IMR-90 (cell line): ENCODE measurements around the gene CDC42EP2. TPM values are rescaled to one million over a fixed set of nuclear protein-coding genes. Genes with fewer than 3 reads are reported as not detected.

Source experiments
- ATAC-seq: fragments of 200-7000 bp; cut with Tn5 transposase; 2 replicates; pipeline ENCODE4 v1.9.1; 2020; ENCODE audit warnings: low read depth, mild to moderate bottlenecking, moderate library complexity
- BruUV-seq: library from RNA; stranded (reverse); fragments of 400-500 nt; replicated peaks from 2 replicates; lab custom pipeline; 2021; lab: Mats Ljungman, UMichigan
- CTCF ChIA-PET: fragments of 300-600 bp; formaldehyde crosslinking; extraction: SDS; loops from one replicate; lab custom pipeline; 2021; ENCODE audit warnings: antibody characterized with exemption; lab: Yijun Ruan, JAX
- POLR2A ChIA-PET: fragments of 300-600 bp; sonication (Branson Sonifier 250); formaldehyde crosslinking; loops from one replicate; lab custom pipeline; 2022; ENCODE audit warnings: antibody characterized with exemption; ENCODE audit not compliant: unreplicated experiment; lab: Charles Lee
- DNase-seq: peaks from one replicate; pipeline ENCODE4 v3.0.0; 2013
- H2AFZ ChIP-seq: replicated peaks from 2 replicates; pipeline ENCODE3; 2013; ENCODE audit warnings: low read length, mild to moderate bottlenecking; ENCODE audit not compliant: poor library complexity
- H2AK5ac ChIP-seq: 2 replicates; pipeline ENCODE4 v1.6.1; 2013; ENCODE audit warnings: low read depth, low read length, inconsistent platforms
- H2AK9ac ChIP-seq: replicated peaks from 2 replicates; pipeline ENCODE3; 2013; ENCODE audit warnings: mild to moderate bottlenecking, low read depth, low read length, moderate library complexity; ENCODE audit not compliant: poor library complexity
- H2BK120ac ChIP-seq: 2 replicates; pipeline ENCODE4 v1.6.1; 2013; ENCODE audit warnings: low read depth, low read length, inconsistent platforms
- H2BK15ac ChIP-seq: 3 replicates; pipeline ENCODE4 v1.6.1; 2013; ENCODE audit warnings: low read depth, low read length, inconsistent platforms
- H2BK20ac ChIP-seq: 2 replicates; pipeline ENCODE4 v1.6.1; 2013; ENCODE audit warnings: low read depth, mild to moderate bottlenecking, inconsistent platforms, low read length, moderate library complexity
- H2BK5ac ChIP-seq: 2 replicates; pipeline ENCODE4 v1.6.1; 2013; ENCODE audit warnings: mild to moderate bottlenecking, low read depth, low read length, inconsistent platforms; ENCODE audit not compliant: poor library complexity, severe bottlenecking
- H3K14ac ChIP-seq: replicated peaks from 2 replicates; pipeline ENCODE4 v1.6.1; 2013; ENCODE audit warnings: low read depth, low read length, inconsistent platforms
- H3K18ac ChIP-seq: 2 replicates; pipeline ENCODE4 v1.6.1; 2013; ENCODE audit warnings: low read depth, low read length, control low read depth
- H3K23ac ChIP-seq: 2 replicates; pipeline ENCODE4 v1.6.1; 2013; ENCODE audit warnings: low read depth, low read length, inconsistent platforms
- H3K27ac ChIP-seq: 2 replicates; pipeline ENCODE4 v1.5.1; 2013; ENCODE audit warnings: mild to moderate bottlenecking, control low read depth, low read length; ENCODE audit not compliant: insufficient read depth
- H3K27me3 ChIP-seq: 2 replicates; pipeline ENCODE4 v1.6.1; 2013; ENCODE audit warnings: low read length; ENCODE audit not compliant: control insufficient read depth, insufficient read depth
- H3K36me3 ChIP-seq: 2 replicates; pipeline ENCODE4 v1.6.1; 2013; ENCODE audit warnings: low read length, mixed read lengths; ENCODE audit not compliant: control insufficient read depth, insufficient read depth
- H3K4ac ChIP-seq: 2 replicates; pipeline ENCODE4 v1.6.1; 2013; ENCODE audit warnings: low read depth, low read length, inconsistent platforms
- H3K4me1 ChIP-seq: 2 replicates; pipeline ENCODE4 v1.6.1; 2013; ENCODE audit warnings: low read length, mixed read lengths; ENCODE audit not compliant: control insufficient read depth, insufficient read depth
- H3K4me2 ChIP-seq: 2 replicates; pipeline ENCODE4 v1.6.1; 2013; ENCODE audit warnings: low read depth, mild to moderate bottlenecking, control low read depth, low read length, moderate library complexity
- H3K4me3 ChIP-seq: 2 replicates; pipeline ENCODE4 v1.5.1; 2013; ENCODE audit warnings: low read depth, mild to moderate bottlenecking, control low read depth, low read length, moderate library complexity; ENCODE audit not compliant: insufficient read depth
- H3K56ac ChIP-seq: 2 replicates; pipeline ENCODE4 v1.6.1; 2013; ENCODE audit warnings: low read length, inconsistent platforms; ENCODE audit not compliant: insufficient read depth; ENCODE audit errors: extremely low read depth
- H3K79me1 ChIP-seq, 2 experiments: 2 replicates each; pipeline ENCODE4 v1.6.1; 2013; ENCODE audit warnings: low read length in 2 of 2, inconsistent platforms in 1 of 2, low read depth in 1 of 2
- H3K9ac ChIP-seq: 2 replicates; pipeline ENCODE4 v1.6.1; 2013; ENCODE audit warnings: low read depth, low read length, control low read depth
- H3K9me1 ChIP-seq: 2 replicates; pipeline ENCODE4 v1.6.1; 2013; ENCODE audit warnings: low read length, inconsistent platforms; ENCODE audit not compliant: insufficient read depth
- H3K9me3 ChIP-seq: 2 replicates; pipeline ENCODE4 v1.6.1; 2013; ENCODE audit warnings: low read length; ENCODE audit not compliant: control insufficient read depth, insufficient read depth
- H4K20me1 ChIP-seq: 2 replicates; pipeline ENCODE4 v1.6.1; 2013; ENCODE audit warnings: low read length, inconsistent platforms; ENCODE audit not compliant: insufficient read depth
- H4K5ac ChIP-seq: 2 replicates; pipeline ENCODE4 v1.6.1; 2013; ENCODE audit warnings: mild to moderate bottlenecking, low read depth, low read length, control low read depth
- H4K8ac ChIP-seq, 2 experiments: 2 replicates each; pipeline ENCODE4 v1.6.1; 2013; ENCODE audit warnings: low read depth in 2 of 2, low read length in 2 of 2, control low read depth in 1 of 2, inconsistent platforms in 1 of 2
- H4K91ac ChIP-seq: 2 replicates; pipeline ENCODE4 v1.6.1; 2013; ENCODE audit warnings: low read depth, low read length, inconsistent platforms; ENCODE audit not compliant: insufficient read depth
- BHLHE40 ChIP-seq: fragments of 150-350 bp; IDR thresholded peaks from 2 replicates; pipeline ENCODE4 v1.6.1; 2016; ENCODE audit warnings: mild to moderate bottlenecking, low read depth, low read length
- CEBPB ChIP-seq: IDR thresholded peaks from 2 replicates; pipeline ENCODE4 v1.6.1; 2012; ENCODE audit warnings: low read depth, low read length, improper control_type of control experiment
- CHD1 ChIP-seq: IDR thresholded peaks from 2 replicates; pipeline ENCODE4 v1.6.1; 2012; ENCODE audit warnings: low read depth, low read length, improper control_type of control experiment
- FOS ChIP-seq: fragments of 150-350 bp; IDR thresholded peaks from 2 replicates; pipeline ENCODE4 v1.6.1; 2016; ENCODE audit warnings: low read depth, low read length
- MAFK ChIP-seq: IDR thresholded peaks from 2 replicates; pipeline ENCODE4 v1.6.1; 2012; ENCODE audit warnings: low read depth, low read length, improper control_type of control experiment
- MAZ ChIP-seq: IDR thresholded peaks from 2 replicates; pipeline ENCODE4 v1.6.1; 2012; ENCODE audit warnings: low read depth, mild to moderate bottlenecking, low read length, improper control_type of control experiment, moderate library complexity, borderline replicate concordance
- MXI1 ChIP-seq: IDR thresholded peaks from 2 replicates; pipeline ENCODE4 v1.6.1; 2012; ENCODE audit warnings: low read depth, mild to moderate bottlenecking, low read length, moderate library complexity, borderline replicate concordance
- NFE2L2 ChIP-seq: fragments of 150-350 bp; IDR thresholded peaks from 2 replicates; pipeline ENCODE4 v1.6.1; 2016; ENCODE audit warnings: low read depth, mild to moderate bottlenecking, low read length
- POLR2A ChIP-seq: IDR thresholded peaks from 2 replicates; pipeline ENCODE4 v1.6.1; 2012; ENCODE audit warnings: mild to moderate bottlenecking, low read depth, low read length
- RAD21 ChIP-seq: IDR thresholded peaks from 2 replicates; pipeline ENCODE4 v1.6.1; 2012; ENCODE audit warnings: low read length, improper control_type of control experiment
- RCOR1 ChIP-seq: IDR thresholded peaks from 2 replicates; pipeline ENCODE4 v1.6.1; 2012; ENCODE audit warnings: mild to moderate bottlenecking, low read length, improper control_type of control experiment; ENCODE audit not compliant: insufficient replicate concordance
- RFX5 ChIP-seq: IDR thresholded peaks from 2 replicates; pipeline ENCODE4 v1.8.0; 2012; ENCODE audit warnings: low read depth, mild to moderate bottlenecking, low read length, moderate library complexity
- SMC3 ChIP-seq: fragments of 150-350 bp; IDR thresholded peaks from 2 replicates; pipeline ENCODE4 v1.6.1; 2016; ENCODE audit warnings: low read depth, mild to moderate bottlenecking, antibody characterized with exemption, low read length, moderate library complexity
- WGBS, 2 experiments: methylation state at CpG; one replicate each; pipeline versions ENCODE4 v1.1.5 to v1.1.7; 2013; ENCODE audit warnings: missing lambda C conversion rate in 2 of 2; ENCODE audit not compliant: insufficient read length in 1 of 2; ENCODE audit errors: extremely low coverage in 2 of 2; 5-methylcytosine and 5-hydroxymethylcytosine counted together
- dilution Hi-C: fragments of 300-500 bp; cut with HindIII; formaldehyde crosslinking; loops from one replicate; pipeline ENCODE4 v1.14.3; 2018; ENCODE audit warnings: low sequenced_read_pairs; ENCODE audit not compliant: unreplicated experiment
- in situ Hi-C: fragments of 300-500 bp; cut with MboI; formaldehyde crosslinking; loops from 3 replicates; pipeline ENCODE4 v1.14.3; 2019; ENCODE audit warnings: low sequenced_read_pairs, inconsistent platforms, mixed read lengths
- intact Hi-C: fragments of 100-400 bp; cut with micrococcal nuclease; formaldehyde crosslinking; loops from 2 replicates; pipeline ENCODE4 v1.10.0; 2022
- polyA plus RNA-seq, 3 experiments: library from polyadenylated mRNA; depleted of rRNA; stranded (reverse); fragments of >200 nt; gene quantifications; 2 replicates each; pipeline ENCODE4 v1.2.3, GENCODE V29; 2012; ENCODE audit warnings: low replicate concordance in 1 of 3
- total RNA-seq: library from RNA; depleted of rRNA; stranded (reverse); fragments of >200 nt; gene quantifications from 2 replicates; pipeline ENCODE4 v1.2.3, GENCODE V29; 2012
- TF ChIP-seq, protein P1 (sequence below): fragments of 150-350 bp; IDR thresholded peaks from 2 replicates; pipeline ENCODE4 v1.6.1; 2017; ENCODE audit warnings: mild to moderate bottlenecking, antibody characterized with exemption, low read length, low read depth
- TF ChIP-seq, protein P2 (sequence below): conservative IDR thresholded peaks from 2 replicates; pipeline ENCODE4 v1.5.1; 2012; ENCODE audit warnings: mild to moderate bottlenecking, low read depth, low read length, improper control_type of control experiment
- TF ChIP-seq, protein P3 (sequence below): fragments of 150-350 bp; IDR thresholded peaks from 2 replicates; pipeline ENCODE4 v1.6.1; 2016; ENCODE audit warnings: low read depth, mild to moderate bottlenecking, low read length, moderate library complexity, borderline replicate concordance

CDC42EP2 gene
- total and polyA plus RNA-seq, 2 of the 4 experiments (the other 2 are of a cell fraction): 5.2 to 27.5 TPM

DNA sequence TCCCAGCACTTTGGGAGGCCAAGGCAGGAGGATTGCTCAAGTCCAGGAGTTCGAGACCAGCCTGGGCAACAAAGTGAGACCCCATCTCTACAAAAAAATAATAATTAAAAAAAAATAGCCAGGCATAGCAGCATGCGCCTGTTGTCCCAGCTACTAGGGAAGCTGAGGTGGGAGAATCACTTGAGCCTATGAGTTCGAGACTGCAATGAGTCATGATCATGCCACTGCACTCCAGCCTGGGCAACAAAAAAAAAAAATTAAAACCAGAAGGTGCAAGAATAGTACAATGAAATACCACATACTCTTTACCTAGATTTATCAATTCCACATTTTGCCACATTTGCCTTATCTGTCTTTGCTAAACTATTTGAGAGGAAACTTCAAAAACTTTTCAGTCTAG lies 27.2 kb downstream of the CDC42EP2 start:
- Histone ChIP-seq H2AK9ac (no peak overlapping the region), H3K36me3 (peaks cover 67% of the 10 kb centered on the region), H3K27ac (no peak overlapping the region), H3K9me1 (peaks cover 10% of the 10 kb centered on the region), H3K9me3 (no peaks in the 10 kb centered on the region), H3K23ac (no peak overlapping the region), H3K9ac (no peak overlapping the region), H2BK120ac (no peak overlapping the region), H3K4me1 (no peaks in the 10 kb centered on the region), H4K8ac (no peak overlapping the region), H2AFZ (no peak overlapping the region), H4K5ac (no peak overlapping the region), H3K14ac (no peak overlapping the region), H2BK15ac (no peak overlapping the region), H3K27me3 (no peaks in the 10 kb centered on the region), H3K18ac (no peak overlapping the region), H2BK20ac (no peak overlapping the region), H3K56ac (no peak overlapping the region), H3K4me2 (no peak overlapping the region), H3K79me1 (peaks cover 38 to 64% of the 10 kb centered on the region in 2 experiments), H4K20me1 (peaks cover 33% of the 10 kb centered on the region), H3K4ac (no peak overlapping the region), H3K4me3 (no peak overlapping the region), H2AK5ac (no peak overlapping the region), H2BK5ac (no peak overlapping the region), H4K91ac (no peak overlapping the region)
- BruUV-seq: no TSS peak
- intact Hi-C loops: no loop called here
- WGBS, 2 experiments: no CpG with 5 or more reads among the region's 3 CpGs
- dilution Hi-C loops: no loop called here
- in situ Hi-C loops: no loop called here
- CTCF ChIA-PET: interaction anchor here (0.6 kb wide), 1 partner anchor 29 kb away, joined by 3 read pairs; no protein-coding TSS in a partner anchor
- POLR2A ChIA-PET: no interaction called here
- DNase-seq (no peak), ATAC-seq (no peak)
- TF ChIP-seq, protein P1, sequence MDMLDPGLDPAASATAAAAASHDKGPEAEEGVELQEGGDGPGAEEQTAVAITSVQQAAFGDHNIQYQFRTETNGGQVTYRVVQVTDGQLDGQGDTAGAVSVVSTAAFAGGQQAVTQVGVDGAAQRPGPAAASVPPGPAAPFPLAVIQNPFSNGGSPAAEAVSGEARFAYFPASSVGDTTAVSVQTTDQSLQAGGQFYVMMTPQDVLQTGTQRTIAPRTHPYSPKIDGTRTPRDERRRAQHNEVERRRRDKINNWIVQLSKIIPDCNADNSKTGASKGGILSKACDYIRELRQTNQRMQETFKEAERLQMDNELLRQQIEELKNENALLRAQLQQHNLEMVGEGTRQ: no peak
- TF ChIP-seq MAZ: no peak
- no peak for TF ChIP-seq RAD21
- TF ChIP-seq BHLHE40: no peak
- no peak for TF ChIP-seq MAFK
- no peak for TF ChIP-seq SMC3
- no peak for TF ChIP-seq CHD1
- no peak for TF ChIP-seq RCOR1
- TF ChIP-seq POLR2A: no peak
- no peak for TF ChIP-seq CEBPB
- TF ChIP-seq FOS: no peak
- no peak for TF ChIP-seq MXI1
- TF ChIP-seq, protein P2, sequence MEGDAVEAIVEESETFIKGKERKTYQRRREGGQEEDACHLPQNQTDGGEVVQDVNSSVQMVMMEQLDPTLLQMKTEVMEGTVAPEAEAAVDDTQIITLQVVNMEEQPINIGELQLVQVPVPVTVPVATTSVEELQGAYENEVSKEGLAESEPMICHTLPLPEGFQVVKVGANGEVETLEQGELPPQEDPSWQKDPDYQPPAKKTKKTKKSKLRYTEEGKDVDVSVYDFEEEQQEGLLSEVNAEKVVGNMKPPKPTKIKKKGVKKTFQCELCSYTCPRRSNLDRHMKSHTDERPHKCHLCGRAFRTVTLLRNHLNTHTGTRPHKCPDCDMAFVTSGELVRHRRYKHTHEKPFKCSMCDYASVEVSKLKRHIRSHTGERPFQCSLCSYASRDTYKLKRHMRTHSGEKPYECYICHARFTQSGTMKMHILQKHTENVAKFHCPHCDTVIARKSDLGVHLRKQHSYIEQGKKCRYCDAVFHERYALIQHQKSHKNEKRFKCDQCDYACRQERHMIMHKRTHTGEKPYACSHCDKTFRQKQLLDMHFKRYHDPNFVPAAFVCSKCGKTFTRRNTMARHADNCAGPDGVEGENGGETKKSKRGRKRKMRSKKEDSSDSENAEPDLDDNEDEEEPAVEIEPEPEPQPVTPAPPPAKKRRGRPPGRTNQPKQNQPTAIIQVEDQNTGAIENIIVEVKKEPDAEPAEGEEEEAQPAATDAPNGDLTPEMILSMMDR: no peak
- TF ChIP-seq, protein P3, sequence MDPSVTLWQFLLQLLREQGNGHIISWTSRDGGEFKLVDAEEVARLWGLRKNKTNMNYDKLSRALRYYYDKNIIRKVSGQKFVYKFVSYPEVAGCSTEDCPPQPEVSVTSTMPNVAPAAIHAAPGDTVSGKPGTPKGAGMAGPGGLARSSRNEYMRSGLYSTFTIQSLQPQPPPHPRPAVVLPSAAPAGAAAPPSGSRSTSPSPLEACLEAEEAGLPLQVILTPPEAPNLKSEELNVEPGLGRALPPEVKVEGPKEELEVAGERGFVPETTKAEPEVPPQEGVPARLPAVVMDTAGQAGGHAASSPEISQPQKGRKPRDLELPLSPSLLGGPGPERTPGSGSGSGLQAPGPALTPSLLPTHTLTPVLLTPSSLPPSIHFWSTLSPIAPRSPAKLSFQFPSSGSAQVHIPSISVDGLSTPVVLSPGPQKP: no peak
- TF ChIP-seq NFE2L2: no peak
- no peak for TF ChIP-seq RFX5
